Measurements from ENCODE around the gene ARF5.

GRCh38 chr7:127591591-127591990, 3.4 kb downstream of the ARF5 start:
- TF ChIP-seq POLR2AphosphoS5 (IDR thresholded peaks at IDR 0.05; ENCODE audit: borderline replicate concordance, low read depth, low read length), result no peak
- TF ChIP-seq EZH2 (IDR thresholded peaks at IDR 0.05), result no peak
- TF ChIP-seq FOXP2 (optimal IDR thresholded peaks at IDR 0.05; ENCODE audit: control extremely low read depth, extremely low read length, insufficient read depth), result no peak
